ENCODE measurements around the gene SDK1. TPM values are rescaled to one million over a fixed set of nuclear protein-coding genes. Genes with fewer than 3 reads are reported as not detected.

The SDK1 gene
- total and polyA plus RNA-seq, 2 of the 8 experiments (the other 6 are each of a cell fraction or from before 2014, with no cell fraction given) = 3.3 to 7.2 TPM

- no peak for FAIRE-seq
- no peak for TF ChIP-seq RXRA (IDR thresholded peaks at IDR 0.05; ENCODE audit: insufficient read depth, low read depth, low read length)
- no peak for TF ChIP-seq CREB1 (IDR thresholded peaks at IDR 0.05)
- TF ChIP-seq NRF1 (IDR thresholded peaks at IDR 0.05; ENCODE audit: low read depth, low read length) = no peak
- TF ChIP-seq KDM5A (IDR thresholded peaks at IDR 0.05; ENCODE audit: low read length) = no peak
- no peak for TF ChIP-seq CTCF (IDR thresholded peaks at IDR 0.05; ENCODE audit: control extremely low read depth in 1 of 3, insufficient read depth in 1 of 3, low read depth in 1 of 3, low read length in 3 of 3)
- TF ChIP-seq SRF (IDR thresholded peaks at IDR 0.05; ENCODE audit: low read depth, low read length) = no peak
- TF ChIP-seq JUND (IDR thresholded peaks at IDR 0.05; ENCODE audit: low read length) = no peak
- no peak for TF ChIP-seq USF2 (IDR thresholded peaks at IDR 0.05; ENCODE audit: low read length)
- TF ChIP-seq RAD21 (IDR thresholded peaks at IDR 0.05 in 1 of 2, conservative IDR thresholded peaks at IDR 0.05 in 1 of 2; ENCODE audit: low read depth in 2 of 2, low read length in 2 of 2) = no peak
- no peak for TF ChIP-seq MAFK (IDR thresholded peaks at IDR 0.05; ENCODE audit: low read depth, low read length)
- TF ChIP-seq KDM4A (IDR thresholded peaks at IDR 0.05; ENCODE audit: low read depth, low read length, severe bottlenecking) = no peak
Observed at GRCh38 chr7:3918576-3918975, 617.5 kb downstream of the SDK1 start.

More at GRCh38 chr7:3918576-3918975, 617.5 kb downstream of the SDK1 start:
- Histone ChIP-seq H2BK120ac (replicated peaks; ENCODE audit: low read depth, low read length) (no peak overlapping the region), H3K79me2 (ENCODE audit: control insufficient read depth in 1 of 2, insufficient read depth in 2 of 2, low read length in 2 of 2) (no peaks in the 10 kb centered on the region), H3K23me2 (ENCODE audit: low read depth, low read length) (no peaks in the 10 kb centered on the region; the same call in 1 of the 2 replicates), H2BK12ac (ENCODE audit: low read depth, low read length) (no peak overlapping the region), H3K4me3 (ENCODE audit: extremely low read depth in 1 of 4, insufficient read depth in 2 of 4, low read depth in 3 of 4, low read length in 4 of 4) (no peak overlapping the region), H3K4me1 (replicated peaks in 1 of 4; ENCODE audit: control insufficient read depth in 3 of 4, insufficient read depth in 4 of 4, low read length in 3 of 4) (peaks cover 0 to 4% (median 0%) of the 10 kb centered on the region in 4 experiments; a peak in 3 of 7 replicates), H3K4ac (replicated peaks; ENCODE audit: insufficient read length, low read depth, low read length) (no peak overlapping the region), H3K18ac (ENCODE audit: extremely low read depth, low read length) (no peak overlapping the region), H3K36me3 (ENCODE audit: control insufficient read depth in 2 of 4, insufficient read depth in 4 of 4, low read length in 3 of 4) (no peaks in the 10 kb centered on the region), H3K27ac (ENCODE audit: low read depth, low read length) (no peak overlapping the region), H3K9ac (replicated peaks in 1 of 4; ENCODE audit: extremely low read depth in 1 of 4, low read depth in 3 of 4, low read length in 3 of 4) (no peak overlapping the region), H2AFZ (ENCODE audit: low read length) (no peak overlapping the region), H2BK15ac (ENCODE audit: low read length) (no peak overlapping the region), H3K56ac (replicated peaks; ENCODE audit: insufficient read length, low read depth, low read length) (no peak overlapping the region), H3K4me2 (ENCODE audit: insufficient read depth in 1 of 2, low read depth in 2 of 2, low read length in 2 of 2) (no peak overlapping the region), H3K14ac (ENCODE audit: insufficient read length) (no peak overlapping the region), H2AK5ac (ENCODE audit: low read depth, low read length) (no peak overlapping the region), H3K9me3 (ENCODE audit: insufficient read depth in 2 of 2, low read depth in 1 of 2, low read length in 1 of 2) (0 out of 4 replicates have a peak, but pooled peaks cover 0 to 4% of the 10 kb centered on the region in 2 experiments), H4K20me1 (replicated peaks in 1 of 2; ENCODE audit: control insufficient read depth in 1 of 2, insufficient read depth in 2 of 2, low read length in 2 of 2) (no peaks in the 10 kb centered on the region), H4K91ac (replicated peaks; ENCODE audit: insufficient read length, low read length) (no peak overlapping the region), H2BK20ac (ENCODE audit: low read length) (no peak overlapping the region), H4K5ac (ENCODE audit: insufficient read length, low read depth, low read length) (no peak overlapping the region), H3K79me1 (ENCODE audit: low read depth, low read length) (no peaks in the 10 kb centered on the region), H3K27me3 (replicated peaks in 1 of 4; ENCODE audit: control insufficient read depth in 3 of 4, extremely low read depth in 1 of 4, insufficient read depth in 3 of 4, low read length in 3 of 4) (no peaks in the 10 kb centered on the region), H4K8ac (ENCODE audit: extremely low read depth, insufficient read depth, low read length) (no peak overlapping the region), H2BK5ac (ENCODE audit: low read depth, low read length) (no peak overlapping the region), H3K23ac (ENCODE audit: insufficient read length) (no peak overlapping the region)
- POLR2A ChIA-PET (ENCODE audit: partially characterized antibody) = no interaction called here
- CTCF ChIA-PET (ENCODE audit: partially characterized antibody) = no interaction called here
- no peak for DNase-seq (ENCODE audit: low read depth in 1 of 2, low spot score in 2 of 2)
- 93% methylated on average over 8 of the region's 8 CpGs; no CpG with 5 or more reads in 1 of the 2 experiments for WGBS, 2 experiments (ENCODE audit: extremely low coverage in 1 of 2, insufficient coverage in 1 of 2, insufficient read length in 1 of 2, insufficient replicate concordance in 2 of 2, low coverage in 1 of 2, low lambda C conversion rate in 2 of 2, missing lambda C conversion rate in 1 of 2)
